SK-N-SH treated with all-trans-retinoic acid at 6 μM for 48 hours (cell line): Measurements from ENCODE around the gene HCN4.

Experiments
- ATAC-seq: fragments of 200-7000 bp; cut with Tn5 transposase; 3 replicates; pipeline ENCODE4 v1.9.1; 2020; ENCODE audit warnings: mild to moderate bottlenecking, moderate library complexity
- ARNTL ChIP-seq: fragments of 450-650 bp; formaldehyde crosslinking; IDR thresholded peaks from 2 replicates; pipeline ENCODE4 v1.5.0; 2020; ENCODE audit warnings: low read depth, mild to moderate bottlenecking, moderate library complexity, borderline replicate concordance
- CSDC2 ChIP-seq: fragments of 250-450 bp; sonication (Bioruptor Pico); IDR thresholded peaks from 2 replicates; pipeline ENCODE4 v1.5.0; 2020; ENCODE audit warnings: mild to moderate bottlenecking, moderate library complexity
- ESRRG ChIP-seq: fragments of 250-450 bp; sonication (Bioruptor Pico); IDR thresholded peaks from 2 replicates; pipeline ENCODE4 v1.6.1; 2021; ENCODE audit warnings: mild to moderate bottlenecking
- ISL1 ChIP-seq: fragments of 250-450 bp; sonication (Bioruptor Pico); IDR thresholded peaks from 2 replicates; pipeline ENCODE4 v2.1.2; 2022; ENCODE audit warnings: mild to moderate bottlenecking, moderate library complexity
- OSR1 ChIP-seq: fragments of 250-450 bp; sonication (Bioruptor Pico); IDR thresholded peaks from 2 replicates; pipeline ENCODE4 v1.8.0; 2022; ENCODE audit warnings: moderate library complexity, mild to moderate bottlenecking, inconsistent platforms
- PATZ1 ChIP-seq: fragments of 250-450 bp; sonication (Bioruptor Pico); IDR thresholded peaks from 2 replicates; pipeline ENCODE4 v1.8.0; 2020; ENCODE audit warnings: mild to moderate bottlenecking, moderate library complexity, borderline replicate concordance
- PPARA ChIP-seq: fragments of 250-450 bp; sonication (Bioruptor Pico); IDR thresholded peaks from 2 replicates; pipeline ENCODE4 v1.5.0; 2020; ENCODE audit warnings: mild to moderate bottlenecking, borderline replicate concordance
- SNAI2 ChIP-seq: fragments of 250-450 bp; sonication (Bioruptor Pico); IDR thresholded peaks from 2 replicates; pipeline ENCODE4 v1.5.0; 2020; ENCODE audit warnings: mild to moderate bottlenecking, moderate library complexity
- TCF4 ChIP-seq: fragments of 250-450 bp; sonication (Bioruptor Pico); IDR thresholded peaks from 2 replicates; pipeline ENCODE4 v1.8.0; 2021; ENCODE audit warnings: mild to moderate bottlenecking, moderate library complexity, borderline replicate concordance
- TSHZ2 ChIP-seq: fragments of 250-450 bp; sonication (Bioruptor Pico); IDR thresholded peaks from 2 replicates; pipeline ENCODE4 v1.5.0; 2020; ENCODE audit warnings: mild to moderate bottlenecking, moderate library complexity
- ZC3H10 ChIP-seq: fragments of 250-450 bp; sonication (Bioruptor Pico); IDR thresholded peaks from 2 replicates; pipeline ENCODE4 v1.5.1; 2021; ENCODE audit warnings: mild to moderate bottlenecking, moderate library complexity
- ZFP3 ChIP-seq: fragments of 250-450 bp; sonication (Bioruptor Pico); IDR thresholded peaks from 2 replicates; pipeline ENCODE4 v1.5.0; 2020; ENCODE audit warnings: mild to moderate bottlenecking, moderate library complexity
- ZFP30 ChIP-seq: fragments of 450-650 bp; formaldehyde crosslinking; IDR thresholded peaks from 2 replicates; pipeline ENCODE4 v1.5.0; 2022; ENCODE audit warnings: mild to moderate bottlenecking, moderate library complexity
- ZNF565 ChIP-seq: fragments of 450-650 bp; formaldehyde crosslinking; conservative IDR thresholded peaks from 2 replicates; pipeline ENCODE4 v1.5.0; 2020; ENCODE audit warnings: low read depth, mild to moderate bottlenecking, moderate library complexity
- ZNF70 ChIP-seq: fragments of 450-650 bp; formaldehyde crosslinking; IDR thresholded peaks from 2 replicates; pipeline ENCODE4 v1.5.0; 2020; ENCODE audit warnings: mild to moderate bottlenecking, moderate library complexity
- ZNF8 ChIP-seq: fragments of 450-650 bp; formaldehyde crosslinking; IDR thresholded peaks from 2 replicates; pipeline ENCODE4 v1.5.0; 2020; ENCODE audit warnings: mild to moderate bottlenecking, moderate library complexity
- TF ChIP-seq, protein P1 (sequence below): fragments of 250-450 bp; sonication (Bioruptor Pico); IDR thresholded peaks from 2 replicates; pipeline ENCODE4 v1.5.1; 2020; ENCODE audit warnings: low read depth, mild to moderate bottlenecking, moderate library complexity

The HCN4 gene

GRCh38 chr15:73331501-73331900 lies 37.3 kb downstream of the HCN4 start (continued):
- no peak for TF ChIP-seq OSR1 (CRISPR knock-in tag)

DNA sequence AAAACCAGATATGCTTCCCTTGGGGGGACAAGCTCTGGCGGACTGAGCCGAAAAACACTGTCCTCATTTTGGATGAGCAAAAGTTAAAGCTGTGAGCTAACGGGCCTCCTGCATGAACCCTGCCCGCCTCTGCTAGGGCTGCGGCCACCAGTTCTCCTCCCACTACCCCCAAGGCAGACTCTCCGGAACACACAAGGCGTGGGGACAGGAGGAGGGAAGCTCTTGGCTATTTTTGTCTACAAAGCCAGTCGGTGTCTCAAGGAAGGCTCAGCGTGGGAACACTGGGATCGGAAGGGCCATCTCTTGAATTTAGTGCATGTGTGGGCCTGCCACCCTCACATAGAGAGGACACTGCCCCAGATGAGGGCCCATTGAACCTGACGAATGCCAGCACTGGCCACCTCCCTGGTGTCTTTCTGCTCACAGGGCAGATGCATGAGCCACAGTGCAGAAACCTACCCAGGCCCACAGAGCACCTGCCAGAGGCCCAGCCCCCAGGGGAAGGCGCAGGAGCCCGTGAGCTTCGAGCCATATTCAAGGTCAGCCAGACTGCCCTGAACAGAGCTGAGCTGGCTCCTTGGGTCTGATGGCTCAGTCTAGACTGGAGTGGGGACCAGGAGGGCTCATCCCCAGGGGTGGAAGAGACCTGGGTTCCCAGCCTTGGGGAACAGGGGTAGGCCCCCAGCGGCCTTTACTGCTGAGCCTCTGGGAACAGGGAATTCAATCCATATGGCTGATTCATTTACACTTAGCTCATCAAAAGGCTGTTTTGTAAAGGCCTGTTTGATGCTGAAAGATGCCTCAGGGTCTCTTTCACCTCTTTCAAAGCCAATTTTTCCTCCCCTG lies 38.3 kb downstream of the HCN4 start:
- no peak for TF ChIP-seq TCF4 (CRISPR knock-in tag)
- TF ChIP-seq ZNF70 (CRISPR knock-in tag) = no peak
- TF ChIP-seq, protein P1, sequence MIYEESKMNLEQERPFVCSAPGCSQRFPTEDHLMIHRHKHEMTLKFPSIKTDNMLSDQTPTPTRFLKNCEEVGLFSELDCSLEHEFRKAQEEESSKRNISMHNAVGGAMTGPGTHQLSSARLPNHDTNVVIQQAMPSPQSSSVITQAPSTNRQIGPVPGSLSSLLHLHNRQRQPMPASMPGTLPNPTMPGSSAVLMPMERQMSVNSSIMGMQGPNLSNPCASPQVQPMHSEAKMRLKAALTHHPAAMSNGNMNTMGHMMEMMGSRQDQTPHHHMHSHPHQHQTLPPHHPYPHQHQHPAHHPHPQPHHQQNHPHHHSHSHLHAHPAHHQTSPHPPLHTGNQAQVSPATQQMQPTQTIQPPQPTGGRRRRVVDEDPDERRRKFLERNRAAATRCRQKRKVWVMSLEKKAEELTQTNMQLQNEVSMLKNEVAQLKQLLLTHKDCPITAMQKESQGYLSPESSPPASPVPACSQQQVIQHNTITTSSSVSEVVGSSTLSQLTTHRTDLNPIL (CRISPR knock-in tag) = no peak
- no peak for TF ChIP-seq ARNTL (CRISPR knock-in tag)
- TF ChIP-seq PPARA (CRISPR knock-in tag) = no peak
- TF ChIP-seq, all 23 proteins: peak for 0
- no peak for ATAC-seq

DNA sequence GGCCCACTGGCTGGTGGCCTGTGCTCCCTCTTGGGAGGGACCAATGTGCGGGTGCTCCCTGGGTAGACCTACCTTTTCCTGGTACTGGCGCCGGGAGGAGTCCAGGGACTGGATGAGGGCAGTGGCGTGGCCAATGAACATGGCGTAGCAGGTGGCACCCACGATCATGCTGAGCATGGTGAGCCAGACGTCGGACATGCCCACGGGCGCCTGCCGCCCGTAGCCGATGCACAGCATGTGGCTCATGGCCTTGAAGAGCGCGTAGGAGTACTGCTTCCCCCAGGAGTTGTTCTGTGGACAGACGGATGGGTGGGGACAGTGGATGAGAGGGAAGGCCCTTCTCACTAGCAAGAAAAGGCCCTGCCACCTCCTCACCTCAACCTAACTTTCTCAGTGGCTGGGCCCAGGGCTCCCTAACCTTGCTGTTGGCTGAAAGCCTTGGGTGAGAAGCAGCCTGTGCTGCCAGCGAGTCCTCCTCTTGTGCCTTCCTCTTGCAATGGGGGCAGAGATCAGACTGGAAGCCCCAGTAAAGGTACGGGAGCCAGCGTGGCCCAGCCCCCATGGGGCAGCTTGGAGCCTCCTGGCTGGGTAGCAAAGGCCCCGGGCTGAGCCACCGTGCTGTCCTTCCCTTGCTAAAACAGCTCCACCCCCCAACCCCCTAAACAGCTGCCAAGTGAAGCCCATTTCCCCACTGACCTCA lies 39.1 kb downstream of the HCN4 start:
- no peak for ATAC-seq
- TF ChIP-seq ESRRG (no peak), ZNF8 (CRISPR knock-in tag) (no peak), TSHZ2 (CRISPR knock-in tag) (no peak), ZFP30 (CRISPR knock-in tag) (no peak), PPARA (CRISPR knock-in tag) (no peak), SNAI2 (CRISPR knock-in tag) (no peak), CSDC2 (CRISPR knock-in tag) (no peak), ISL1 (CRISPR knock-in tag) (no peak), PATZ1 (CRISPR knock-in tag) (no peak), OSR1 (CRISPR knock-in tag) (no peak), TCF4 (CRISPR knock-in tag) (no peak), ZC3H10 (CRISPR knock-in tag) (no peak)
- TF ChIP-seq, protein P1 (CRISPR knock-in tag) = no peak
- TF ChIP-seq, all 23 proteins: peak for 0

DNA sequence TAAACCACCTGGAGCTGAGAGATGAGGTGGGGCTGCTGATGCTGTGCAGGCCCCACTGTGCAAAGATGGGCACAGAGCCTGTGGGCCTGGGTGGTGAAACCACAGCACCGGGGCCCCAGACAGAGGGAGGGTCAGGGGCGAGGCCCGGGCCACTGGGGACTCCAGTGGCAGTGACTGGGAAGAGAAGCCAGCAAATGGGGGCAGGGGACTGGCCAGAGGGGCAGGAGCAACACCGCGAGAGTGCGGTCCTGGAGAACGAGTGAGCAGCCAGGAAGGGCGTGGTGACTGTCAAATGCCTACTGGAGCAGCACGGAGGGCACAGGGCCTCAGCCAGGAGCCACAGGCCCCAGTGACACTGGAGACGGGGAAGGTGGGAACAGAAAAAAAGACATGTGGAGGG lies 39.8 kb downstream of the HCN4 start:
- TF ChIP-seq ZC3H10 (CRISPR knock-in tag) (no peak), ZNF565 (CRISPR knock-in tag) (no peak), ARNTL (CRISPR knock-in tag) (no peak), TSHZ2 (CRISPR knock-in tag) (no peak), CSDC2 (CRISPR knock-in tag) (no peak), ZFP30 (CRISPR knock-in tag) (no peak), ESRRG (no peak), ZFP3 (CRISPR knock-in tag) (no peak), PPARA (CRISPR knock-in tag) (no peak)
- TF ChIP-seq, protein P1 (CRISPR knock-in tag) = no peak
- no peak for ATAC-seq
